GM23338 (cell line): ENCODE results near the gene NCKIPSD.

Experiments
- CTCF ChIP-seq, 2 experiments: fragments of 200-600 bp in 1 of 2; sonication (generic) in 1 of 2; conservative IDR thresholded peaks; 2 replicates each; pipeline versions ENCODE4 v1.5.1 to v1.6.1; 2016 to 2017; ENCODE audit warnings: antibody characterized with exemption in 2 of 2, low read depth in 2 of 2, mild to moderate bottlenecking in 2 of 2, moderate library complexity in 1 of 2
- ETS1 ChIP-seq: IDR thresholded peaks from 2 replicates; pipeline ENCODE4 v1.6.1; 2016; ENCODE audit warnings: antibody characterized with exemption
- EZH2 ChIP-seq: fragments of 200-600 bp; sonication (generic); IDR thresholded peaks from one replicate; pipeline ENCODE4 v1.8.0; 2017; ENCODE audit warnings: antibody characterized with exemption, mild to moderate bottlenecking, low read depth; ENCODE audit not compliant: unreplicated experiment
- REST ChIP-seq: IDR thresholded peaks from one replicate; pipeline ENCODE4 v1.6.1; 2018; ENCODE audit warnings: antibody characterized with exemption; ENCODE audit not compliant: unreplicated experiment

GRCh38 chr3:48678566-48679380, 6.9 kb downstream of the NCKIPSD start:
- no peak for TF ChIP-seq ETS1
- TF ChIP-seq REST, result no peak
- TF ChIP-seq CTCF (conservative IDR thresholded peaks at IDR 0.05; ENCODE audit: low read depth in 2 of 2), result no peak
- no peak for TF ChIP-seq EZH2
